Thoracic aorta (tissue), 2 donors: ENCODE data around the gene CNTN2. TPM values are rescaled to one million over a fixed set of nuclear protein-coding genes. Genes with fewer than 3 reads are reported as not detected.

Experiments used
- ATAC-seq: fragments of 150-250 bp; one replicate; pipeline ENCODE4 v1.8.0; 2017; ENCODE audit warnings: low read depth; ENCODE audit not compliant: insufficient number of reproducible peaks, low FRiP score
- DNase-seq: peaks from one replicate; pipeline ENCODE4 v3.0.0-alpha.2; 2020; ENCODE audit warnings: low spot score
- H3K27ac ChIP-seq, 2 donors: fragments of 200-600 bp; sonication (generic); 1 replicate in 1 of 2; 2 replicates in 1 of 2; pipeline ENCODE4 v1.5.1; 2016; ENCODE audit warnings: mild to moderate bottlenecking in 2 of 2, moderate library complexity in 2 of 2
- H3K27me3 ChIP-seq: fragments of 200-600 bp; sonication (generic); replicated peaks from 2 replicates; pipeline ENCODE4 v1.6.0; 2016; ENCODE audit warnings: mild to moderate bottlenecking; ENCODE audit not compliant: insufficient read depth
- H3K36me3 ChIP-seq: fragments of 200-600 bp; sonication (generic); one replicate; pipeline ENCODE4 v1.5.1; 2016
- H3K4me1 ChIP-seq, 2 donors: fragments of 200-600 bp; sonication (generic); 1 replicate in 1 of 2; 2 replicates in 1 of 2; pipeline versions ENCODE4 v1.5.1 to v1.6.0; 2016; ENCODE audit warnings: low read depth in 2 of 2, mild to moderate bottlenecking in 1 of 2; ENCODE audit not compliant: control insufficient read depth in 1 of 2
- H3K4me3 ChIP-seq: fragments of 200-600 bp; sonication (generic); 2 replicates; pipeline ENCODE4 v1.5.1; 2016; ENCODE audit warnings: mild to moderate bottlenecking
- H3K9me3 ChIP-seq: fragments of 200-600 bp; sonication (generic); 2 replicates; pipeline ENCODE4 v1.5.1; 2016
- CTCF ChIP-seq: fragments of 200-600 bp; sonication (generic); IDR thresholded peaks from one replicate; pipeline ENCODE4 v1.5.1; 2019; ENCODE audit warnings: antibody characterized with exemption
- total RNA-seq, 2 donors: library from RNA; depleted of rRNA; stranded (reverse); fragments of >200 nt; gene quantifications; one replicate each; pipeline versions ENCODE4 v1.1.0 to v1.2.3, GENCODE V29; 2016

Gene CNTN2
- total RNA-seq, 2 donors from 2014 or later: 0.68 to 1.4 TPM

- ATAC-seq: no peak
- H3K4me3 ChIP-seq: no peak overlapping the region
- H3K9me3 ChIP-seq: no peaks in the 10 kb centered on the region
- H3K4me1 ChIP-seq: peaks cover 0 to 3% of the 10 kb centered on the region in 2 donors
- no peak for DNase-seq
- no peaks in the 10 kb centered on the region for H3K36me3 ChIP-seq
- no peaks in the 10 kb centered on the region for H3K27me3 ChIP-seq
- no peak for TF ChIP-seq CTCF
- H3K27ac ChIP-seq: no peak overlapping the region
These were observed 4.8 kb upstream of the CNTN2 start for GRCh38 chr1:205038132-205038786.

GRCh38 chr1:205041001-205041715 lies 1.9 kb upstream of the CNTN2 start:
- no peak for ATAC-seq
- DNase-seq: no peak
- Histone ChIP-seq H3K9me3 (no peaks in the 10 kb centered on the region), H3K36me3 (no peaks in the 10 kb centered on the region), H3K4me1 (peaks cover 0 to 6% of the 10 kb centered on the region in 2 donors), H3K27me3 (no peaks in the 10 kb centered on the region), H3K27ac (no peak overlapping the region), H3K4me3 (no peak overlapping the region)
- TF ChIP-seq CTCF: no peak

DNA sequence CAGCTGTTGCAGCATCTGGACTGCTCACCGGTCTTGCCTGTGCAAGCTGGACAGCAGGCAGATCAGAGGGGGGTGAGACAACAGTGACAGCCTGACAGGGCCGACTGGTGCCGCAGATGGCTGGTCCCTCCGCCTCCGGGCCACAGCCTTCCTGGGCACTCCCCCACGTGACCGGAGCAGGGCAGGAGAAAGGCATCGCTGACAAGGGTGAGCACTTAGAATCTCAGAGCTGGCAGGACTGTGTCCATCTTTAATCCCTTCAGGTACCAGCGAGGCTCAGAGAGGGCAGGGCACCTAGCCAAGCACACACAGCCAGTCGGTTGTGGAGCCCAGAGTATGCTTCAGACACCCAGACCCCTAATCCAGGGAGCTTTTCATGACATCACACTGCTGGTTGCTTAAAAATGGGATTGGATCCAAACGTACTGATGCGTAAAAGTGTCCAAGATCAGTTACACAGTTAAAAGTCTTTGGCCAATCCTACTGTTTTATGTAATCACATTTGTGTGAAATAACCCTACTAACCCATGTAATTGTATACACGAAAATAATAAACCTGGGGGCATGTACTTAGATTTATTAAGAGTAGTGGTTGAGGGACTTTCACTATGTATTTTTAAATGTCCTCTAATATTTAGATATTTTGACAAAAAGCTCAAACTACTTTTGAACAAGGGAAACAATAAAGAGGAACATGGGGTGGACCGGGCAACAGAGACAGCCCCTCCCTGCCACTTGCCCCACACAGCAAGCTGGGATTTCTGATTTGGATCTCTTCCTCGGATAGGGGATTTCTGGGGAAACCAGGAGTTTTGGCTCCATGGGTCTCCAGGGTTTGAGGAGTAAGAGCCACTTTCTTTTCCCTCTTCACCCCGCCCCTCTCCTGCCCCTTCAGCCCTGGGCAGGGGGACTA lies 758 bp upstream of the CNTN2 start:
- Histone ChIP-seq H3K27me3 (no peaks in the 10 kb centered on the region), H3K4me3 (no peak overlapping the region), H3K36me3 (no peaks in the 10 kb centered on the region), H3K4me1 (peaks cover 0 to 6% of the 10 kb centered on the region in 2 donors), H3K9me3 (no peaks in the 10 kb centered on the region), H3K27ac (no peak overlapping the region)
- no peak for DNase-seq
- ATAC-seq: no peak
- no peak for TF ChIP-seq CTCF

GRCh38 chr1:205043866-205044265 lies 854 bp downstream of the CNTN2 start:
- Histone ChIP-seq H3K27ac (no peak overlapping the region), H3K4me3 (no peak overlapping the region), H3K27me3 (no peaks in the 10 kb centered on the region), H3K4me1 (peaks cover 0 to 6% of the 10 kb centered on the region in 2 donors), H3K36me3 (no peaks in the 10 kb centered on the region), H3K9me3 (no peaks in the 10 kb centered on the region)
- ATAC-seq: no peak
- TF ChIP-seq CTCF: no peak
- no peak for DNase-seq

GRCh38 chr1:205044741-205045140 lies 1.7 kb downstream of the CNTN2 start:
- no peak overlapping the region for H3K27ac ChIP-seq
- H3K36me3 ChIP-seq: no peaks in the 10 kb centered on the region
- H3K4me1 ChIP-seq: peaks cover 0 to 6% of the 10 kb centered on the region in 2 donors
- no peak overlapping the region for H3K4me3 ChIP-seq
- no peak for DNase-seq
- no peaks in the 10 kb centered on the region for H3K27me3 ChIP-seq
- H3K9me3 ChIP-seq: no peaks in the 10 kb centered on the region
- ATAC-seq: no peak
- TF ChIP-seq CTCF: no peak
